GF-D8 (cell line): ENCODE measurements around the gene ATXN7L1.

Experiments
- DNase-seq: peaks from one replicate; lab custom pipeline; 2025; lab: John Stamatoyannopoulos, UW

The ATXN7L1 gene

GRCh38 chr7:105776986-105777910, 99.2 kb downstream of the ATXN7L1 start:
- DNase-seq: no peak

GRCh38 chr7:105776068-105776790, 100.2 kb downstream of the ATXN7L1 start:
- no peak for DNase-seq

GRCh38 chr7:105775580-105775979, 100.8 kb downstream of the ATXN7L1 start:
- DNase-seq: no peak

- no peak for DNase-seq
Measured at GRCh38 chr7:105773030-105773460, 103.4 kb downstream of the ATXN7L1 start.

GRCh38 chr7:105769901-105770628, 106.3 kb downstream of the ATXN7L1 start:
- DNase-seq: no peak

- DNase-seq: no peak
Measured at GRCh38 chr7:105768898-105769507, 107.4 kb downstream of the ATXN7L1 start.

GRCh38 chr7:105768117-105768516, 108.3 kb downstream of the ATXN7L1 start:
- no peak for DNase-seq

GRCh38 chr7:105766421-105767073, 109.9 kb downstream of the ATXN7L1 start:
- DNase-seq: no peak

- DNase-seq: no peak
Measured at GRCh38 chr7:105765846-105766245, 110.6 kb downstream of the ATXN7L1 start.

- DNase-seq: no peak
Measured at GRCh38 chr7:105764506-105764905, 111.9 kb downstream of the ATXN7L1 start.

GRCh38 chr7:105760551-105761447, 115.6 kb downstream of the ATXN7L1 start:
- DNase-seq: no peak

GRCh38 chr7:105759670-105760550, 116.5 kb downstream of the ATXN7L1 start:
- no peak for DNase-seq

- no peak for DNase-seq
Measured at GRCh38 chr7:105756367-105756766, 120.0 kb downstream of the ATXN7L1 start.

- DNase-seq: no peak
Measured at GRCh38 chr7:105752671-105753275, 123.6 kb downstream of the ATXN7L1 start.

- DNase-seq: no peak
Measured at GRCh38 chr7:105751054-105751453, 125.3 kb downstream of the ATXN7L1 start.

GRCh38 chr7:105748701-105749100, 127.7 kb downstream of the ATXN7L1 start:
- DNase-seq: no peak

GRCh38 chr7:105745681-105746330, 130.6 kb downstream of the ATXN7L1 start:
- DNase-seq: no peak

GRCh38 chr7:105744258-105744657, 132.1 kb downstream of the ATXN7L1 start:
- DNase-seq: no peak
